ENCODE data around the gene RNF157. TPM values are rescaled to one million over a fixed set of nuclear protein-coding genes. Genes with fewer than 3 reads are reported as not detected.

RNF157 gene
- total and polyA plus RNA-seq, 9 of the 15 experiments (the other 6 are each of a cell fraction or from before 2014, with no cell fraction given): 8.1 to 31.7 (median 20.8) TPM

GRCh38 chr17:76250141-76250540, 9.8 kb upstream of the RNF157 start:
- no TSS peak for BruUV-seq (replicated peaks)
- intact Hi-C loops (cut with micrococcal nuclease) (no loop called here), in situ Hi-C loops (cut with MboI) (no loop called here)
- Histone ChIP-seq H3K79me2 (ENCODE audit: control insufficient read depth, insufficient read depth, low read length) (no peaks in the 10 kb centered on the region), H3K4me2 (ENCODE audit: insufficient read depth, low read length) (no peak overlapping the region), H3K27ac (ENCODE audit: extremely low read depth, low read depth, low read length) (no peak overlapping the region), H3K9ac (ENCODE audit: insufficient read depth in 1 of 2, low read depth in 2 of 2, low read length in 2 of 2) (no peak overlapping the region), H3K4me1 (replicated peaks in 1 of 2; ENCODE audit: control insufficient read depth in 2 of 2, insufficient read depth in 2 of 2, low read length in 2 of 2) (peaks cover 10 to 15% of the 10 kb centered on the region in 2 experiments; a peak in 3 of 5 replicates), H3K4me3 (no peak overlapping the region), H4K20me1 (replicated peaks; ENCODE audit: control insufficient read depth, insufficient read depth, low read length) (no peaks in the 10 kb centered on the region), H3K9me1 (ENCODE audit: control insufficient read depth, insufficient read depth, low read length) (no peaks in the 10 kb centered on the region), H3K27me3 (ENCODE audit: control insufficient read depth in 2 of 2, insufficient read depth in 2 of 2, low read length in 2 of 2) (no peaks in the 10 kb centered on the region), H3K9me3 (replicated peaks; ENCODE audit: control insufficient read depth, insufficient read depth, low read depth, low read length) (no peaks in the 10 kb centered on the region), H3K36me3 (ENCODE audit: control insufficient read depth, insufficient read depth, low read length) (no peaks in the 10 kb centered on the region), H2AFZ (ENCODE audit: low read depth, low read length) (no peak overlapping the region)
- no peak for DNase-seq (ENCODE audit: extremely low read depth in 1 of 4, low spot score in 3 of 4)
- CTCF ChIA-PET (ENCODE audit: low intra/inter-chr PET ratio): no interaction called here
- ATAC-seq: no peak
- TF ChIP-seq KLF1 (tag; IDR thresholded peaks at IDR 0.05) (no peak), HMG20A (CRISPR knock-in tag; conservative IDR thresholded peaks at IDR 0.05) (no peak), TSC22D4 (tag; IDR thresholded peaks at IDR 0.05) (no peak), ESRRB (CRISPR knock-in tag; IDR thresholded peaks at IDR 0.05; ENCODE audit: borderline replicate concordance) (no peak), NR2C1 (IDR thresholded peaks at IDR 0.05) (no peak), NR2C1 (tag; IDR thresholded peaks at IDR 0.05) (no peak), HNRNPL (IDR thresholded peaks at IDR 0.05; ENCODE audit: low read depth, low read length) (no peak), MECOM (CRISPR knock-in tag; IDR thresholded peaks at IDR 0.05) (no peak), E2F4 (CRISPR knock-in tag; IDR thresholded peaks at IDR 0.05; ENCODE audit: low read depth) (no peak), SMARCA4 (IDR thresholded peaks at IDR 0.05) (no peak)
- FAIRE-seq: no peak
- WGBS (ENCODE audit: insufficient coverage, low coverage, missing lambda C conversion rate): 55% methylated on average over 6 of the region's 6 CpGs
- POLR2A ChIA-PET: interaction anchor here (1.7 to 17.8 kb wide), 2 partner anchors 9 to 21 kb away, joined by 9 to 227 read pairs; no protein-coding TSS in a partner anchor
